ENCODE measurements around the gene CCDC8.

- TF ChIP-seq CTCF (IDR thresholded peaks at IDR 0.05) = no peak
- no peak for TF ChIP-seq ZFX (IDR thresholded peaks at IDR 0.05; ENCODE audit: borderline replicate concordance)
These were observed 23.1 kb downstream of the CCDC8 start for GRCh38 chr19:46390121-46390858.
